GM19025 (cell line): ENCODE measurements around the gene FAM83G.
"Not testable (repeated sequence)": the region's sequence is repeated elsewhere in the genome, so short reads cannot be mapped to it uniquely, and the experiment has no call there.

Experiments
- ATAC-seq: cut with Tn5 transposase; IDR thresholded peaks from one replicate; pipeline ENCODE4 v1.9.1; 2021; ENCODE audit warnings: mild to moderate bottlenecking, low read depth, moderate library complexity; ENCODE audit not compliant: unreplicated experiment

The FAM83G gene, protein sequence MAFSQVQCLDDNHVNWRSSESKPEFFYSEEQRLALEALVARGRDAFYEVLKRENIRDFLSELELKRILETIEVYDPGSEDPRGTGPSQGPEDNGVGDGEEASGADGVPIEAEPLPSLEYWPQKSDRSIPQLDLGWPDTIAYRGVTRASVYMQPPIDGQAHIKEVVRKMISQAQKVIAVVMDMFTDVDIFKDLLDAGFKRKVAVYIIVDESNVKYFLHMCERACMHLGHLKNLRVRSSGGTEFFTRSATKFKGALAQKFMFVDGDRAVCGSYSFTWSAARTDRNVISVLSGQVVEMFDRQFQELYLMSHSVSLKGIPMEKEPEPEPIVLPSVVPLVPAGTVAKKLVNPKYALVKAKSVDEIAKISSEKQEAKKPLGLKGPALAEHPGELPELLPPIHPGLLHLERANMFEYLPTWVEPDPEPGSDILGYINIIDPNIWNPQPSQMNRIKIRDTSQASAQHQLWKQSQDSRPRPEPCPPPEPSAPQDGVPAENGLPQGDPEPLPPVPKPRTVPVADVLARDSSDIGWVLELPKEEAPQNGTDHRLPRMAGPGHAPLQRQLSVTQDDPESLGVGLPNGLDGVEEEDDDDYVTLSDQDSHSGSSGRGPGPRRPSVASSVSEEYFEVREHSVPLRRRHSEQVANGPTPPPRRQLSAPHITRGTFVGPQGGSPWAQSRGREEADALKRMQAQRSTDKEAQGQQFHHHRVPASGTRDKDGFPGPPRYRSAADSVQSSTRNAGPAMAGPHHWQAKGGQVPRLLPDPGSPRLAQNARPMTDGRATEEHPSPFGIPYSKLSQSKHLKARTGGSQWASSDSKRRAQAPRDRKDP

DNA sequence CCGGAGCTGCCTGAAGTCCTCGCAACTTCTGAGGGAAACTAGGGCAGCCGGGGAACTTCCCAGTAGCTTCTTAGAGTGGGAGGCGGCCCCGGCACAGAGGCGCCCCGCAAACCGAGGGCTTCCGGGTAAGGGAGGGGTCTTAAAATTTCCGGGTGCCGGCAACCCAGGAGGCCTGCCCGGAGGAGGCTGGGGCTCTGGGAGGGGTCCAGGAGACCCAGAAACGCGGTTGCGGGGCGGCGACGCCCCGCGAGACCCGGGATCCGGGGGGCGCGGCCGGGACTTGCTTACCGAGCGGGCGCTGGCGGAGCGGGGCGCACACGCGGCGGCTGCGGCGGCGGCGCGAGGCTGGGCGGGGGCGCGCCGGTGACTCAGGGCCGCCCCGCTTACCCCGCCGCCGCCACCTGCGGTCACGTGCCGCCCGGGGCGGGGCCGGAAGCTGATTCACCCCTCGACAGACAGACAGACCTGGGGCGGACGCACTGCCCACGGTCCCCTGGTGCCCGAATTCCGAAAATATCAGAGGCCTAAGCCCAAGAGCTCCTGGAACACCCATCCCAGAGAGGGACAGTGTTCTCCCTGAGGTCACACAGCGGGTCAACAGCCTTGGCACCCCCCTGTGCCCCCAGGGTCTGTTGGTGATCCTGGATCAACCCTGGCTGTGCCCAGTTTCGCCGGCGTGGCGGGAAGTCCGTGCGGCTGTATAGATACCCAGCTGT, at the start of gene FAM83G:
Gene FAM83G (minus strand): TSS at position 344 of the 716 bp plus-strand sequence. CDS start 723 bp downstream, outside the sequence.
- ATAC-seq, result peak; percentile 77

DNA sequence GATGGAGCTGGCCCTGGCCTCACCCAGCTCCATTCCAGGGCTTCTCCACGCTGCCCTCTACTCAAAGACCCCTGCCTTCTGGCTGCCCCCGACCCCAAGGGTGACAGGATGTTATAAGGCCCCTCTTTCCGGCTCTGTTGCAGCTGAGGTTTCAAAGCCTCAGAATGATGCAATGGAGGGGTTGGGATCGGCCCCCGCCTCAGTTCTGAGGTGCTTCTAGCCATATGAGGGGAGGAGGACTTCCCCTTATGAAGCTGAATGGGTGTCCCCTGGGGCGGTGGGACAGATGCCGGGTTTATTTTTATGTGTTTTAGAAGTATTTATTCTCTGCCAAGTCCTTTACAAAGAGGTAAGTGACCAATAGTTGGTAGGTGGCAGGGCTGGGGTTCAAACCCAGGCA, 44.3 kb upstream of the FAM83G start:
- not testable (repeated sequence) for ATAC-seq

DNA sequence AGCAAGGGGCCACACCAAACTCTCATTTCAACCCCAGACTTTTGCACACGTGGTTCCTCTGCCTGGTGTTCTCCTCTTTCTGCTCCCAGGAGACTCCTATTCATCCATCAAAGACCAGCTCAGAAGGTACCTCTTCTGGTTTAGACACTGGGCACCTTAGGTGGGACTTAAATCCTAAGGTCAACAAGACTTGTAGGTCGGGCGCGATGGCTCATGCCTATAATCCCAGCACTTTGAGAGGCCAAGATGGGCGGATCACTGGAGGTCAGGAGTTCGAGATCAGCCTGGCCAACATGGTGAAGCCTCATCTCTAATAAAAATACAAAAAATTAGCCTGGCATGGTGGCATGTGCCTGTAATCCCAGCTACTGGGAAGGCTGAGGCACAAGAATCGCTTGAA, 42.9 kb upstream of the FAM83G start:
- not testable (repeated sequence) for ATAC-seq

DNA sequence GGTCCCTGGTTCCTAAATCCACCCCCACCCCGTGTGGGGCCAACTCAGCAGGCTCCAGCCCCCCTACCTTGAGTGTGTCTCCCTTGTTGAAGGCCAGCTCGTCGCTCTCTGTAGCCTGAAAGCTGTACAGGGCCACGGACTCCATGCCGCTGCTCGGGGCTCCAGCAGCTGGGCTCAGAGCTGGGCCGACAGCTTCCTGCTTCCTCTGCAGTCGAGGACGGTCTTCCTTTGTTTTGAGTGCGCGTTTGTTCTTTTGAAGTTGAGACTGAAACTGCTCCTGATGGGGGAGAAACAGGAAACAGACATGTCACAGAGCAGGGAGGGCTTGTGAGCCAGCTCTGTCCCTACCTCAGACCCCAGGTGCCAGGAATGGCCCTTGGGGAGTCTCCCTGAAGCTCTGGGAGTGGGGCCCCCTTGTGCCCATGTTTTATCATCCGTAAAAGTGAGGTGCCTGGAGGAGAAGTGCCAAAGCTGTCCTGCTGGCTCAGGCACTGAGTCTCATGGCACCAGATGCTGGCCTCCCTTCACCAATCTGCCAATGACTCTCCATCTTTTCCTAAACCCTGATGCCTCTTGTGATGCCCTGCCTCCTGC, 42.3 kb upstream of the FAM83G start, which contains the start of gene GRAP:
Gene GRAP (minus strand): TSS at position 176 of the 594 bp plus-strand sequence. CDS start 31 bp downstream, at position 145.
- not testable (repeated sequence) for ATAC-seq

DNA sequence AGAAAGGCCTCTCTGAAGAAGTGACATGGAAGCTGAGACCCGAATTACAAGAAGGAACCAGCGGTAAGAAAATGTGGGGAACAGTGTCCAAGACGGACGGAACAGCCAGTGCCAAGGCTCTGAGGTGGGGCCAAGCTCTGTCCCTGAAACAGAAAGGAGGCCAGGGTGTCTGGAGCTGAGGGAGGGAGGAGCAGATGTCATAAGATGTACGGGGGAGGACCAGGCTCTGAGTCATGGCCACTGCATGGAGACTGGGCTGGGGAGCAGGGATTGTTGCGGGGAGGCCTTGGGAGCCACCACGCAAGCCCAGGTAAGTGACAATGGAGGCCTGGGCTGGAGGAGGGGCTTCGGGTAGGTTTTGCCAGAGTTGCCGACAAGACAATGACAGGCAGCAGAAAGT, 40.1 kb upstream of the FAM83G start:
- not testable (repeated sequence) for ATAC-seq

DNA sequence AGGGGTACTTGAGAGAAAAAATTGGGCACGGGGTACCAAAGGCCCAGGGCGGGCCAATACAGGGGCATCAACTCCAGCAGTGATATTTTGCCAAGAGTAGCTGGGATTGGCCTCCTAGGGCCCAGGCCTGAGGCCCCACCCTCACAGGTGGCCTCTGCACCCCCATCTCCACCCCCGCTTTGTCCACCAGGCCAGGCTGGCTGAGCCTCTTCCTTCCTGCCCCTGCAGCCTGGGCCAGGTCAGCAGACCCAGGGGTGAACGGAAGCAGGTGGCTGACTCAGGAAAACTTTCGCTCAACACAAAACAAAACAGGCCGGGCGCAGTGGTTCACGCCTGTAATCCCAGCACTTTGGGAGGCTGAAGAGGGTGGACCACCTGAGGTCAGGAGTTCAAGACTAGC, 38.5 kb upstream of the FAM83G start:
- ATAC-seq, result not testable (repeated sequence)

DNA sequence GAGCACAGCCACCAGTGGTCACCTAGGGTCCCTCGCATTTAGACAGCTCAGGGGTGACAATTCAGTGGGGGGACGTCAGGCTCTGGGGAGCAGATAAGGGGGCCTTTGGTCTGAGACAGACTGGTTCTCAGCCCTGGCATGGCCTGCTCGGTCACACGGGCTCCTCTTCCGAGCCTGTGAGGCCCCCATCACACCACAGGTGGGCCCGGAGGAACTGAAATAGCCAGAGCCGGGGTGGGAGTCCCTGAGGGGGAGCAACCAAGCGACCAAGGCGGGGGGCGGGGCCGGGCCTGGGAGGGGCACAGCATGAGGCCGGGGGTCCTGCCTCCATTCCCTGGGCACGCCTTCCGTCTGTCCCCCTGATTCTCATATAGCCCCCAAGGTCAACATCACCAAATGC, 37.8 kb upstream of the FAM83G start:
- not testable (repeated sequence) for ATAC-seq

DNA sequence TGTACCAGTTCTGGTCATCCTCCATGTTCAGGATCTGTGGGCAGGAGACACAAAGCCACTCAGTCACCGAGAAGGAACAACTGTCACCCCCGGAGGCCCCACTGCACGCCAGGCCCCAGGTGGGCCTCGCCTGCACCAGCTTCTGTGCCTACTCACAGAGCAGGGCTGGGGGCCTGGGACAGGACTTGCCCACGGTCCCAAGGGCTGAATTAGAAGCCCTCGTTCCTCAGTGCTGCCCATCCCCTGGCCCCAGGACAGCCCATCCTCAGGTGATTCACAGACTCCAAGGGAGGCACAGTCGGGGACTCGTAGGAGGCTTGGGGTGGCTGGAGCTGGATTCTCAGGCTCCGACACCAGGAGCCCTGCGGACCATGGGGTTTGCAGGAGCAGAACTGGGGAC, 37.3 kb upstream of the FAM83G start:
- not testable (repeated sequence) for ATAC-seq

DNA sequence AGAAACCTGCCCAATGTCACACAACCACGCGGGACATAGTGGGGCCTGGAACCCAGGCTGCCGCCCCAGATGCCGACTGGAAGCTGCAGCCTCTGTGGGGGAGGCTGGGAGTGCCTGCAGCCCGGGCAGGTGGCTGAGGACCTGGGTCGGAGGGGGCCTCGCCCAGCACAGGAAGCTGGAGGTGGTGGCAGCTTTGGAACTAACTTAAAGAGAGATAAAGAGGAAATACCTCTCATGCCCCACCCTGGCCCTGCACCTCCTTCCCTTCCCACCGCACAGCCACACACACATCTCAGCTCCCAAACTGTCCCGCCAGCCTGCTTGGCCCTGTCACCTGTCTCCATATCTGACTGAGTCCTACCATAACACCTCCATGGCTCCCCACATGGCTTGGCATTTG, 35.8 kb upstream of the FAM83G start:
- ATAC-seq, result not testable (repeated sequence)

DNA sequence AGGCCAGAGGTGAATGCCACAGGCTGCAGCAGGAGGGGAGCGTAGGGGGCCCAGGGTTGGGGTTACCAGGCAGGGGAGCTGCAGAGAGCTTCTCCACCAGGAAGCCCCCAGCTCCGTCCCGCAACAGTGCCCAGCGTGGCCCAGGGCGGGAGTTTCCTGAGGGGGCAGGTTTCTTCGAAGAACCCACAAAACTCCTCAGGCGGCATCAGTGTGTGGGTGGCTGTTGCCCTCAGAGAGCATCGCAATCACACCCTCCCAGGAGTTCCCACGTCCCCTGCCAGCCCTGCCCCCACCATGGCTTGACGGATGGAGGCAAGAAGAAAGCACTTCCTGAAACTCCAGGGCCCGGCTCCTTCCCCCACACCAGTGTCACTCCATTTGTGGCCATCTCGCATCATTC, 34.2 kb upstream of the FAM83G start:
- ATAC-seq, result not testable (repeated sequence)

DNA sequence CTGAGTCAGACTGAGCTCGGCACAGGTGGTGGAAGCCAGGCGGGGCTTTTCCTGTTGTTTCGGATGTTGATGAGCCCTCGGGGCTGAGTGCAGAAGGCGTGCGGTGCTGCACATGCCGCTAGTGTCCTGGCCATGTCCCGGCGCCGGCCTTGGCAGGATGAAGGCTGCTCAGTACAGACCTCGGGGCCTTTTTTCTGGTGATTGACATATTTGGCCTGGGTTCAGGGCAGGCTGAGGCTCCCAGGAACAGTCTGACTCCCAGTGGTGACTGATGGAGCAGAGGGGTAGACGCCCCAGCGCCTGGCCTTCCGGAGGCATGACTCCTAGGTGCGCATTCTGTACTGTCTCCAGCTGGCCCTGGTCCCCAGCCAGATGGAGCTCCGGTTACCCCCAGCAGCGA, 33.4 kb upstream of the FAM83G start:
- ATAC-seq, result not testable (repeated sequence)

DNA sequence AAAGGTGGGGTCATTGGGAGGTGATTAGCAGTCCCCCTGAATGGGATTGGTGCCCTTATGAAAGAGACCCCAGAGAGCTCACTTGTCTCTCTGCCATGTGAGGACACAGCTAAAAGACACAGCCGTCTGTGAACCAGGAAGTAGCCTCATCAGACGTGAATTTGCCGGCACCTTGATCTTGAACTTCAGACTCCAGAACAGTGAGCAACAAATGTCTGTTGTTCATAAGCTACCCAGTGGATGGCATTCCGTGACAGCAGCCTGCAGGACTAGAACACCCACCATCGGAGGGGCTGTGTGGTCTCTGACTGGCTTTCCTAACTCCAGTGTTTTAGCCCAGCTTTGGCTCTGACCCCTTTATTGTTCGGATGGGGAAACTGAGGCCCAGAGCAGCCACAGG, 33.0 kb upstream of the FAM83G start:
- not testable (repeated sequence) for ATAC-seq

DNA sequence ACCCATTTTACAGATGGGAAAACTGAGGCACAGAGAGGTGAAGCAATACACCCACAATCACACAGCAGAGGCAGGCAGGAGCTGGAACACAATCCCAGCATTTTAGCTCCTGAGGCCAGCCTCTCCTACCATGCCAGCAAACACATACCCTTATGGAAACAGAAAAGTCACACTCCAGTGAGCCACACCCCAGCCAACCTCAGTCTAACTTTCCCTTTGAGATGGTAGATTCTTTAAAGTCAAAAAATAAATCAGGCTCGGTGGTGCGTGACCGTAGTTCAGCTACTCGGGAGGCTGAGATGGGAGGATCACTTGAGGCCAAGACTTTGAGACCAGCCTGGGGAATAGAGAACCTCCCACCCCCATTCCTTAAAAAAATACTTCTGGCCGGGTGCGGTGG, 31.6 kb upstream of the FAM83G start:
- not testable (repeated sequence) for ATAC-seq

DNA sequence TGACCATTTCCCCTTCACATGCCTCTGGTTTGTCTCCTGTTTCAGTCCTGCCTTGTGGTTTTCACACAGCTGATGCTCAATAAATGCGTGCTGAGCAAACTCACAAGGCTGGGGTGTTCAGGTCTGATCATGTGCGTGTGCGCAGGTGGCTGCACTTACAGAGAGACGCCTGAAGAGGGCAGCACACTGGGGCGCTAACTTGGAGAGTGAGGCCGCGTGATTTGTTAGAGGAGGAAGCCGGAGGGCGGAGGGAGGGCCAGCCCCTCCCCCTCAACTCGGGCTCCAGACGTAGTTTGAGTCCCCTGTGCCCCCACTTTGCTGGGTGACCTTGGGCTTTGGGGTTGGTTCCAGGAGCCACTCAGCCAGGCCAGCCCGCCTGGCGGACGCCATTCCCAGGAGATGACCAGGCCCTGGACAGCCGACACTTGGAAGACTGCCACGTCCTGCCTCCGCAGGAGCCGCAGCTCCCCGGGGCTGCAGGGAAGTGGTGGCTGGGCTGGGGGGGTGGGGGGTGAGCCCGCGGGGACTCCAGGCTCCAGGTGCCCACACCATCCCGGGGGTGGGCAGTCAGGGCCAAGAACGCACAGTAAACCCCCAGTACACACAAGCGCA, 27.9 kb upstream of the FAM83G start:
- ATAC-seq, result not testable (repeated sequence)

DNA sequence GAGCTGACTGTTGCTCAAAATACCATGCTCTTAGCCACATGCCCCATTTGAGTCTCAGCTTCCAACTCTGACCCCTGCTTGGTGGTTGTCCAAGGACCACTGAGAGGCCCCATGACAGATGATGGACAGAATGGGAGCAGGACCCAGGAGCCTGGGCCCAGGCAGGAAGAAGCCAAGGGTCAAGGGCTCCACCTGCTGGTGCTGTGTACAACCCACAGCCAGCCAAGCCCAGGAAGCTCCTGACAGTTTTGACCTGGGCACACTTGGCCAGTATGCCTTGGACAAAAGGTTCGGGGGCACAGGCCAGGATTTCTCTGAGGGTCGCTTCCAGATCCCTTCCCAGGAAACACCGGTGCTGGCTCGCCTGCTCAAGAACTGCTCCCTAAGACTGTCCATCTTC, 27.2 kb upstream of the FAM83G start:
- ATAC-seq, result not testable (repeated sequence)

DNA sequence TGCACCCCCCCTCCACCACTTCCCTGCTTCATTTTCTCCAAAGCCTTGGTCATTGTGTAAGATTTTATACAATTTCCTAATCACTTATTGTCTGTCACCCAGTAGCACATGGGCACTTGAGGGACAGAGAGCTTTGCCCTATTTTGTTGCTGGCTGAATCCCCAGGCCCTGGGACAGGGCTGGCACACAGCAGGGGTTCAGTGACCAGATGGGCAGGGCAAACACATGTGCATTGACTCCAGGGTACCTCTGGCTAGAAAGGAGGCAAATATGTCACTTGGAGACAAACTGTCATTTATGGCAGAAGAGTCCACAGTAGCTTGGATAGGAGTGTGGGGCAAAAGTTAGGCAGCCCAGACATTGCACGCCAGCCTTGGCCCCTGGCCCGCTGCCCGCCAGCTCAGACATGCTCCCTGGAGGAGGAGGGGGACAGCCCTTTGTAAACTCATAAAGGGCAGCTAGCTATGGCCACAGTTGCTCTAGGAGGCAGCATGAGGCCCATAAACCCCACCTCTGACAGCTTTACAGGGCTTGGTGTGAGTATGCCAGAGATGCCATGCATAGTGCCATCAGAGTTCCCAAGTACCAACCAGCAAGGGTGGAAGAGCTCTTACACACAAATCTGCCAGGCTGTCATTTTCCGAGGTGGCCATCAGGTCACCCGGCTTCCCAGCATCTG, 26.3 kb upstream of the FAM83G start:
- ATAC-seq, result not testable (repeated sequence)

DNA sequence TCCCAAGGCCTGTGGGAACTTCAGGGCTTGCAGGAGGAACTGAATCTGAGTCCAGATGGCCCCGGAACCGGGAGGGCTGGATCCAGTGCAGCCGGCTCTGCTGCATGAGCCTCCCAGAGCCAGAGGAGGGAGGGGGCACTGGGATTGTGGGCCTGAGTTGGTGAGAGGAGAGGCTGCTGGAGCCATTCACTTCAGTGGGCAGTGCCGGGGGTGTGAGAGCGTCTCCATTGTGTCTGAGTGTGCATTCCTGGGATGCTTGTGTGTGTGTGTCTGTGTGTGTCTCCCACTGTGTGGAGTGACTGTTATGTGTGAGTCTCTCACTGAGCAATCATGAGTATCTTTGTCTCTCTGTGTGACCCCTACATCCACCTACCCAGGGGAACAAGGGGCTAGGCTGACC, 25.2 kb upstream of the FAM83G start:
- ATAC-seq, result not testable (repeated sequence)

DNA sequence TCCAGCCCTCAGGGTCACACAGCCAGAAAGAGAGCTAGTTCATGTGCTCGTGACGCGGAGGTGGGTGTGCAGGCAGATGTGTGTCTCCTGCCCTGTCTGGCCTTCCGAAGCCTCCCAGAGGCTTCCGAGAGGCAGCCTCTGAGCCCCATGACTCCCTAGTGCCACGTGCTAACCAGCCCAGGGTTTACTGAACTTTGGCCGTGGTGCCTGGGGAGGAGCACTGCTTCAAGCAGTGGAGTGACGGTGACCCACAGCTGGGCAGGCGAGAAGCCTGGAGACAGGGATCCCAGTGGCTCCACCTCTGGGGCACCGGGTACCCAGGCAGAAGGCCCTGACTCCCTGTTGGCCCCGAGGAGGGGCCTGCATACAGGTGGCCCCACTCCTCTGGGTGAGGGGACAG, 24.1 kb upstream of the FAM83G start:
- ATAC-seq, result not testable (repeated sequence)
